BLaER1 treated with 17β-estradiol and CSF1 and Interleukin-3, amounts not matched to agents 10 nM and 100 nM (cell line): Measurements from ENCODE around the gene TRUB2.
"Not testable (repeated sequence)": the region's sequence is repeated elsewhere in the genome, so short reads cannot be mapped to it uniquely, and the experiment has no call there.

ENCODE experiments used
- H3K27ac ChIP-seq, 11 experiments: shearing (Covaris generic); formaldehyde crosslinking; 2 replicates each; pipeline ENCODE4 v1.8.1; 2022
- H3K27me3 ChIP-seq, 11 experiments: shearing (Covaris generic); formaldehyde crosslinking; 2 replicates each; pipeline ENCODE4 v1.8.1; 2022
- H3K36me3 ChIP-seq, 11 experiments: shearing (Covaris generic); formaldehyde crosslinking; 2 replicates each; pipeline ENCODE4 v1.8.1; 2022
- H3K4me1 ChIP-seq, 10 experiments: shearing (Covaris generic); formaldehyde crosslinking; 2 replicates each; pipeline ENCODE4 v1.8.1; 2022
- H3K4me2 ChIP-seq, 11 experiments: shearing (Covaris generic); formaldehyde crosslinking; 2 replicates each; pipeline ENCODE4 v1.8.1; 2022
- H3K4me3 ChIP-seq, 10 experiments: shearing (Covaris generic); formaldehyde crosslinking; 2 replicates each; pipeline ENCODE4 v1.8.1; 2022
- H3K9ac ChIP-seq, 11 experiments: shearing (Covaris generic); formaldehyde crosslinking; 2 replicates each; pipeline ENCODE4 v1.8.1; 2022
- H3K9me3 ChIP-seq, 11 experiments: shearing (Covaris generic); formaldehyde crosslinking; replicated peaks in 1 of 11; 2 replicates each; pipeline ENCODE4 v1.8.1; 2022
- H4K20me1 ChIP-seq, 11 experiments: shearing (Covaris generic); formaldehyde crosslinking; 2 replicates each; pipeline ENCODE4 v1.8.1; 2022
- Cebpa-rat ChIP-seq, 11 experiments: shearing (Covaris generic); IDR thresholded peaks; 2 replicates each; pipeline ENCODE4 v1.8.1; 2022

The TRUB2 gene

GRCh38 chr9:128344931-128345605 is 22.8 kb upstream of the TRUB2 start:
- Histone ChIP-seq H3K4me1 (peaks cover 0 to 14% (median 11%) of the 10 kb centered on the region in 10 experiments; a peak in 15 of 20 replicates), H3K4me2 (no peak overlapping the region), H3K27ac (no peak overlapping the region), H3K36me3 (peaks cover 72 to 80% (median 76%) of the 10 kb centered on the region in 11 experiments), H3K9ac (no peak overlapping the region; a peak in 1 of 22 replicates), H3K9me3 (no peaks in the 10 kb centered on the region), H4K20me1 (peaks cover 0 to 27% (median 14%) of the 10 kb centered on the region in 11 experiments; a peak in 10 of 22 replicates), H3K4me3 (no peak overlapping the region), H3K27me3 (no peaks in the 10 kb centered on the region)
- no peak for TF ChIP-seq Cebpa-rat (IDR thresholded peaks at IDR 0.05)

- TF ChIP-seq Cebpa-rat (IDR thresholded peaks at IDR 0.05): no peak
- Histone ChIP-seq H3K27ac (no peak overlapping the region), H3K4me3 (no peak overlapping the region), H3K36me3 (peaks cover 61 to 68% (median 65%) of the 10 kb centered on the region in 11 experiments), H3K9ac (no peak overlapping the region), H3K9me3 (no peaks in the 10 kb centered on the region), H3K4me1 (peaks cover 0 to 16% (median 12%) of the 10 kb centered on the region in 10 experiments; a peak in 15 of 20 replicates), H3K4me2 (no peak overlapping the region), H4K20me1 (peaks cover 0 to 27% (median 14%) of the 10 kb centered on the region in 11 experiments; a peak in 10 of 22 replicates), H3K27me3 (no peaks in the 10 kb centered on the region)
These were observed 21.6 kb upstream of the TRUB2 start for GRCh38 chr9:128343855-128344254.

GRCh38 chr9:128342971-128343680 is 20.9 kb upstream of the TRUB2 start:
- H3K27ac ChIP-seq: no peak overlapping the region
- H3K36me3 ChIP-seq: peaks cover 55 to 62% (median 59%) of the 10 kb centered on the region in 11 experiments

GRCh38 chr9:128341435-128341849 is 19.2 kb upstream of the TRUB2 start:
- H3K9ac ChIP-seq: peak overlapping the region; percentile 68 to 87 (median 82)
- H3K4me1 ChIP-seq: peaks cover 0 to 16% (median 12%) of the 10 kb centered on the region in 10 experiments; a peak in 15 of 20 replicates
- peaks cover 0 to 27% (median 14%) of the 10 kb centered on the region in 11 experiments; a peak in 10 of 22 replicates for H4K20me1 ChIP-seq
- peak overlapping the region; percentile 71 to 90 (median 82) for H3K4me3 ChIP-seq
- no peak for TF ChIP-seq Cebpa-rat (IDR thresholded peaks at IDR 0.05)
- peak overlapping the region in 2 of 11 experiments; percentile 68 to 70; a peak in 2 of 22 replicates for H3K27ac ChIP-seq
- no peaks in the 10 kb centered on the region for H3K27me3 ChIP-seq
- H3K36me3 ChIP-seq: peaks cover 38 to 47% (median 44%) of the 10 kb centered on the region in 11 experiments
- peak overlapping the region; percentile 93 to 99 (median 99) for H3K4me2 ChIP-seq
- H3K9me3 ChIP-seq: no peaks in the 10 kb centered on the region

More at GRCh38 chr9:128342971-128343680, 20.9 kb upstream of the TRUB2 start:
- H3K4me2 ChIP-seq: no peak overlapping the region
- H3K9ac ChIP-seq: peak overlapping the region in 1 of 11 experiments; percentile 1; a peak in 2 of 22 replicates
- no peaks in the 10 kb centered on the region for H3K9me3 ChIP-seq
- H3K27me3 ChIP-seq: no peaks in the 10 kb centered on the region
- H4K20me1 ChIP-seq: peaks cover 0 to 27% (median 14%) of the 10 kb centered on the region in 11 experiments; a peak in 10 of 22 replicates
- H3K4me3 ChIP-seq: no peak overlapping the region
- no peak for TF ChIP-seq Cebpa-rat (IDR thresholded peaks at IDR 0.05)
- peaks cover 0 to 16% (median 12%) of the 10 kb centered on the region in 10 experiments; a peak in 15 of 20 replicates for H3K4me1 ChIP-seq

GRCh38 chr9:128340691-128341434 is 18.6 kb upstream of the TRUB2 start:
- Histone ChIP-seq H3K4me3 (peak overlapping the region; percentile 71 to 90 (median 82)), H3K4me2 (peak overlapping the region; percentile 93 to 99 (median 99)), H4K20me1 (peaks cover 0 to 27% (median 14%) of the 10 kb centered on the region in 11 experiments; a peak in 10 of 22 replicates), H3K36me3 (peaks cover 33 to 41% (median 38%) of the 10 kb centered on the region in 11 experiments), H3K9me3 (no peaks in the 10 kb centered on the region), H3K9ac (peak overlapping the region; percentile 68 to 87 (median 82)), H3K4me1 (peaks cover 0 to 16% (median 12%) of the 10 kb centered on the region in 10 experiments; a peak in 15 of 20 replicates), H3K27me3 (no peaks in the 10 kb centered on the region), H3K27ac (peak overlapping the region; percentile 23 to 72 (median 51); a peak in 19 of 22 replicates)
- no peak for TF ChIP-seq Cebpa-rat (IDR thresholded peaks at IDR 0.05)

- Histone ChIP-seq H3K9ac (peak within 1 kb of the TSS; percentile 68 to 87 (median 82)), H4K20me1 (peaks cover 0 to 23% (median 11%) of the 10 kb centered on the region in 11 experiments; a peak in 10 of 22 replicates), H3K27me3 (no peaks in the 10 kb centered on the region), H3K4me2 (peak within 1 kb of the TSS; percentile 93 to 99 (median 99)), H3K9me3 (no peaks in the 10 kb centered on the region), H3K36me3 (peaks cover 24 to 41% (median 30%) of the 10 kb centered on the region in 11 experiments), H3K4me1 (peaks cover 0 to 16% (median 12%) of the 10 kb centered on the region in 10 experiments; a peak in 15 of 20 replicates), H3K27ac (peak within 1 kb of the TSS; percentile 23 to 72 (median 51); a peak in 19 of 22 replicates), H3K4me3 (peak within 1 kb of the TSS; percentile 71 to 90 (median 82))
- TF ChIP-seq Cebpa-rat (IDR thresholded peaks at IDR 0.05): no peak
These were observed 17.8 kb upstream of the TRUB2 start, which contains the start of gene SLC27A4 for GRCh38 chr9:128339761-128340690. Gene SLC27A4, plus strand, starts transcription at chr9:128340527. Its CDS starts 2,606 bp downstream, at chr9:128343133.

GRCh38 chr9:128338852-128339614 is 16.8 kb upstream of the TRUB2 start:
- not testable (repeated sequence) for H3K4me3 ChIP-seq, H3K9ac ChIP-seq, H3K27me3 ChIP-seq, H3K9me3 ChIP-seq, H3K27ac ChIP-seq, H3K4me2 ChIP-seq
- H4K20me1 ChIP-seq: peaks cover 0 to 23% (median 10%) of the 10 kb centered on the region in 11 experiments; a peak in 10 of 22 replicates
- peaks cover 15 to 41% (median 27%) of the 10 kb centered on the region in 11 experiments for H3K36me3 ChIP-seq
- H3K4me1 ChIP-seq: peaks cover 0 to 16% (median 13%) of the 10 kb centered on the region in 10 experiments; a peak in 16 of 20 replicates
